GM12801 (cell line): Measurements from ENCODE around the gene POR.

Experiments used
- TF ChIP-seq, protein P1 (sequence below): IDR thresholded peaks from one replicate; pipeline ENCODE4 v1.5.1; 2011; ENCODE audit warnings: control low read depth; ENCODE audit not compliant: insufficient read length; ENCODE audit errors: extremely low read depth

POR gene

DNA sequence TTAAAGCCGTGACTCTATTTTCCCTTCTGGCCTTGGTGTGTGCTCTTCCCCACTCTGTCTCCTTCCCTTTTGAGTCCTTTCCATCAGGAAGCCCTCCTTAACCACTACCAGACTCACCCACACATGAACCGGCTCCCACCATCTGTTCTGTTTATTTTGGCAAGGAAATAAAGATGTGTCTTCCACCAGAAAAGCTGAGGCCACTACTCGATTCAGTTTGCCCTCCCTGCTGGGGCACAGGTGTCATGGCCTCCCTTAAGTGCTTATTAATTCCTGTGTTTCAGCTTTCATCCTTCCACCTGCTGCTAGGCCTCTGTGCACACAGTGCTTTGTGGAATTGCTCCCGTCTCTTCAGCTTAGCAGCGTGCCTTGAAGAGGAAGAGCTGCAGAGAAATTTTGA is 16.7 kb downstream of the POR start:
- TF ChIP-seq, protein P1, sequence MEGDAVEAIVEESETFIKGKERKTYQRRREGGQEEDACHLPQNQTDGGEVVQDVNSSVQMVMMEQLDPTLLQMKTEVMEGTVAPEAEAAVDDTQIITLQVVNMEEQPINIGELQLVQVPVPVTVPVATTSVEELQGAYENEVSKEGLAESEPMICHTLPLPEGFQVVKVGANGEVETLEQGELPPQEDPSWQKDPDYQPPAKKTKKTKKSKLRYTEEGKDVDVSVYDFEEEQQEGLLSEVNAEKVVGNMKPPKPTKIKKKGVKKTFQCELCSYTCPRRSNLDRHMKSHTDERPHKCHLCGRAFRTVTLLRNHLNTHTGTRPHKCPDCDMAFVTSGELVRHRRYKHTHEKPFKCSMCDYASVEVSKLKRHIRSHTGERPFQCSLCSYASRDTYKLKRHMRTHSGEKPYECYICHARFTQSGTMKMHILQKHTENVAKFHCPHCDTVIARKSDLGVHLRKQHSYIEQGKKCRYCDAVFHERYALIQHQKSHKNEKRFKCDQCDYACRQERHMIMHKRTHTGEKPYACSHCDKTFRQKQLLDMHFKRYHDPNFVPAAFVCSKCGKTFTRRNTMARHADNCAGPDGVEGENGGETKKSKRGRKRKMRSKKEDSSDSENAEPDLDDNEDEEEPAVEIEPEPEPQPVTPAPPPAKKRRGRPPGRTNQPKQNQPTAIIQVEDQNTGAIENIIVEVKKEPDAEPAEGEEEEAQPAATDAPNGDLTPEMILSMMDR, result no peak

DNA sequence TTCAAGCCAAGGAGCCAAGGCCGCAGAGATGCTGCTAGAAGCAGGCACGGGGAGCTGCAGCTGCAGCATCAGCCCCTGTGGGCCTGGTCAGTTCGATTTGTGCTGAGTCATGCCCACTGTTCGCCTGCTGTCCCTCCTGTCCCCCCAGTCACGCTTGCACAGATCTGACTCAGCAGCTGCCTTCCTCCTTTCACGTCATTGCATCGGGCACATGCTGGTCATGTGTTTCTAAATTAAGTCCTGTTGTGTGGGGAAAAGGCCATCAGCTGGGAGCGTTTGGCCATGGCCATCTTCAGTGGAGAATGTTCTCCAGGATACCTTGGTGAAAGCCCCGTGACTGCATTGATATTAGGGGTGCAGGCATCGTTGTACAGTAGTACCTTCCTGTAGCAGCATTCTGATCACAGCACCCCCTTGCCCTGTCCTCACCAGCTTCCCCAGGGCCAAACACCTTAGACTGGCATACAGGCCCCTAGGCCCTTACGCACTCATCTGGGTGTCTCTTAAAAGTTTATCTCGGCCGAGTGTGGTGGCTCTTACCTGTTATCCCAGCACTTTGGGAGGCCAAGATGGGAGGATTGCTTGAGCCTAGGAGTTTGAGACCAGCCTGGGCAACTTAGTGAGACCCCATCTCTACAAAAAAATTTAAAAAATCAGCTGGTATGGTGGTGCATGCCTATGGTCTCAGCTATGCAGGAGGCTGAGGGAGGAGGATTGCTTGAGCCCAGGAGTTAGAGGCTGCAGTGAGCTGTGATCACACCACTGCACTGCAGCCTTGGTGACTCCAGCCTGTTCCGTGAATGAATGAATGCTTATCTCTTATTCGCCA is 23.2 kb downstream of the POR start:
- TF ChIP-seq, protein P1, result no peak

DNA sequence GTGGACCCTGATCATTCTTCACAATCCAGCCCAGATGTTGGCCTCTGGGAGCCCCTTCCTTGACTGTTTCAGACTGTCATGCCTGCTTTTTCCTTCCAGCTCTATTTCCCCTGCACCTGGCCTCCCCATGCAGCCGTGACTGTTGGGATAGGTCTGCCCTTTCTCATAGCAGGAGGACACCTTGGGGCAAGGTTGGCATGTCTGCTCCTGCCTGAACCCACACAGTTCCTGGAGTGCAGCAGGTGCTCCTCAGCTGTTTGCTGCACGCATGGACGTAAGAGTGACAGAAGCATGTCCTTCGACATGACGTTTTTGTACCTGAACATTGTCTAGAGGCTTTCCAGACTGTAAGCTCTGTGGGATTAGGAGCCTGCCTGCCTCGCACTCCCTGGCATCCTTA is 24.0 kb downstream of the POR start:
- TF ChIP-seq, protein P1, result no peak

DNA sequence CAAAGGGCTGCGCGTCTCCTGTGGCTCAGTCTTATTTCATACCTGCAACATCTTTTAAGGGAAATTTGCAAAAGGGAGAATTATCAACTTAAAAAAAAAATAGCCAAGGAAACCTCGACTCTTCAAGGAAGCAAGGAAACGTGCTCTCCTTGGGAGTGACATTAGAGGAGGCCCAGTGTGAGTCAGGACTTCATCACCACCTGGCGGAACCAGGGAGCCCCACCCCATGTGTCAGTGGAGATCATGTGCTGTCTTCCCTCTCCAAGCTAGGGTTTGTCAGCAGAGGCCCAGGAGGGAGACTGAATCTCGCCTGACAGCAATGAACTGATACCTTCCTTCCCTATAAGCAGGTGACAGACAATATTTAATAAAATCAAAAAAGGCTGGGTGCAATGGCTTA is 28.9 kb downstream of the POR start:
- TF ChIP-seq, protein P1, result no peak

DNA sequence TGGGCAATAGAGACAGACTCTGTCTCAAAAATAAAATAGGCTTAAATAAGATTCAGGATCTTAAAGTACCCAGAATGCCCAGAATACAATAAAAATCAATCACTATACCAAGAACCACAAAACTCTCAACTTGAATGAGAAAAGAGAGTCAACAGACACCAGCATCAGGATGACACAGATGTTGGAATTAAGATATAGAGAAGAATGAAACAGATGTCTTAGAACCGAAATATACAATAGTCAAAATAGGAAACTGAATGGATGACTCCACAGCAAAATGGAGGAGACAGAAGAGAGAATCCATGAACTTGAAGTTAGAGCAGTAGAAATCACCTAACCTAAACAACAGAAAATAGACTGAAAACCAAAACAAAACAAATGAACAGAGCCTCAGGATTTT is 29.6 kb downstream of the POR start:
- TF ChIP-seq, protein P1, result no peak

DNA sequence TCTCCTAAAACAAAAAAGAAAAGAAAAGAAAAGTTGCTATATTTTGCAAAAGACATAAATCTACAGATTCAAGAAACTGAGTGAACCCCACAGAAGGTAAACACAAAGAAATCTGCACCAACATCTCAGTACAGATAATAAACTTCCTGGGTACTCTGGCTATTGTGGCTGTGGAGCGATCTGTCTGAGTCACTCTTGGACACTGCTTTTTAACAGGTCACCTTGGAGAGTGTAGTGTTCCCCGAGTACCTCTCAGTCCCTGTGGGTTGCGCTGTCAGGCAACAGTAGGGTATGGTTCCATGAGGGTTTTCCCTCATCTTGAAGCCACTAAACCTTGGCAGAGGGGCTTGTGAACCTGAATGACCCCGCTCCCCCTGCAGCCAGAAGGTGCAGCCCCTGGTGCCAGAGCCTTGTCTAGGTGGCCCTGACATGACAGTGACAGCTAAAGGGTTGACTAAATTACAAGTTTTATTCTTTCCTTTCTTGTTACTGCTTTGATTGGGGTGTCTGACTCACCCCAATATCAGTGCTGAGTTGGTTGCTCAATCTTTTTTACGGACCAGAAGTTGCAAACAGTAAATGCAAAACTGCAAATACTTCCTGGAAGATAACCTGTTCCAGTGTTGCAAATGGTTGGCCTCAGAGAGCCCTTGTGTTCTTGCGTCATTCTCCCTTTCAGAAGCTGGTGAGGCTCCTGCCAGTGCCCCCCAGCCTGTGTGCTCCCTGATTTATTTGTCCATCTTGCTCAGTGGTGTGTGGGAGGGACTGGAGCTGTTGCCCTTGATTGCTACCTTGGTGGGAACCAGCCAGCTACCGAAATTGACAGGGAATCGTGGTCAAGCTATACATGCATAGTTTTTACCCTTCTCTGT is 30.6 kb downstream of the POR start:
- TF ChIP-seq, protein P1, result no peak

DNA sequence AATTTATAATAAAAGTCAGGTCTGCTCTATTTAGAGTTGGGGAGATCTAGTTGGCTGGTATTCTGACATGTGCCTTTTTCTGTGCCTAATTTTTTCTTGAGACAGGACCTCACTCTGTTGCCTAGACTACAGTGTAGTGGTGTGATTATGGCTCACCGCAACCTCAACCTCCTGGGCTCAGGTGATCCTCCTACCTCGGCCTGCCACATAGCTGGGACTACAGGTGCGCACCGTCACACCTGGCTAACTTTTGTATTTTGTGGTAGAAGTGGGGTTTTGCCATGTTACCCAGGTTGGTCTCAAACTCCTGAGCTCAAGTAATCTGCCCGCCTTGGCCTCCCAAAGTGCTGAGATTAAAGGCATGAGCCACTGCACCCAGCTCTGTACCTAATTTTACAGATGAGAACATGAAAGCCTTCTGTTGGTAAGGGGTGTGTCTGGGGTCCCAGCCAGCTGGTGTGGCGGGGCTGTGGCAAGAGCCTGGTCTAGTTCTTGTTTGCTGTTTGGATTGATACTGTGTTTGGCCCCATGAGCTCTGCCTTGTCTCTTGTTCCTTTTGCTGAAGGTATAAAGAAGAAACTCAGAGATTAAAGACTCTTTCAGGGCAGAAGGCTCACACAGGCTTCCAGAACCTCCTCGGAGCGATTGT is 31.4 kb downstream of the POR start:
- TF ChIP-seq, protein P1, result no peak
